IMR-90 (cell line): Measurements from ENCODE around the gene PDZRN3. TPM values are rescaled to one million over a fixed set of nuclear protein-coding genes. Genes with fewer than 3 reads are reported as not detected.
A peak's percentile ranks its signal among the peaks of the same experiment; 100 is the strongest.

ENCODE experiments used
- ATAC-seq: fragments of 200-7000 bp; cut with Tn5 transposase; 2 replicates; pipeline ENCODE4 v1.9.1; 2020; ENCODE audit warnings: low read depth, mild to moderate bottlenecking, moderate library complexity
- BruUV-seq: library from RNA; stranded (reverse); fragments of 400-500 nt; replicated peaks from 2 replicates; lab custom pipeline; 2021; lab: Mats Ljungman, UMichigan
- CTCF ChIA-PET: fragments of 300-600 bp; formaldehyde crosslinking; extraction: SDS; loops from one replicate; lab custom pipeline; 2021; ENCODE audit warnings: antibody characterized with exemption; lab: Yijun Ruan, JAX
- POLR2A ChIA-PET: fragments of 300-600 bp; sonication (Branson Sonifier 250); formaldehyde crosslinking; loops from one replicate; lab custom pipeline; 2022; ENCODE audit warnings: antibody characterized with exemption; ENCODE audit not compliant: unreplicated experiment; lab: Charles Lee
- DNase-seq: peaks from one replicate; pipeline ENCODE4 v3.0.0; 2013
- H2AFZ ChIP-seq: replicated peaks from 2 replicates; pipeline ENCODE3; 2013; ENCODE audit warnings: low read length, mild to moderate bottlenecking; ENCODE audit not compliant: poor library complexity
- H2AK5ac ChIP-seq: 2 replicates; pipeline ENCODE4 v1.6.1; 2013; ENCODE audit warnings: low read depth, low read length, inconsistent platforms
- H2AK9ac ChIP-seq: replicated peaks from 2 replicates; pipeline ENCODE3; 2013; ENCODE audit warnings: mild to moderate bottlenecking, low read depth, low read length, moderate library complexity; ENCODE audit not compliant: poor library complexity
- H2BK120ac ChIP-seq: 2 replicates; pipeline ENCODE4 v1.6.1; 2013; ENCODE audit warnings: low read depth, low read length, inconsistent platforms
- H2BK15ac ChIP-seq: 3 replicates; pipeline ENCODE4 v1.6.1; 2013; ENCODE audit warnings: low read depth, low read length, inconsistent platforms
- H2BK20ac ChIP-seq: 2 replicates; pipeline ENCODE4 v1.6.1; 2013; ENCODE audit warnings: low read depth, mild to moderate bottlenecking, inconsistent platforms, low read length, moderate library complexity
- H2BK5ac ChIP-seq: 2 replicates; pipeline ENCODE4 v1.6.1; 2013; ENCODE audit warnings: mild to moderate bottlenecking, low read depth, low read length, inconsistent platforms; ENCODE audit not compliant: poor library complexity, severe bottlenecking
- H3K14ac ChIP-seq: replicated peaks from 2 replicates; pipeline ENCODE4 v1.6.1; 2013; ENCODE audit warnings: low read depth, low read length, inconsistent platforms
- H3K18ac ChIP-seq: 2 replicates; pipeline ENCODE4 v1.6.1; 2013; ENCODE audit warnings: low read depth, low read length, control low read depth
- H3K23ac ChIP-seq: 2 replicates; pipeline ENCODE4 v1.6.1; 2013; ENCODE audit warnings: low read depth, low read length, inconsistent platforms
- H3K27ac ChIP-seq: 2 replicates; pipeline ENCODE4 v1.5.1; 2013; ENCODE audit warnings: mild to moderate bottlenecking, control low read depth, low read length; ENCODE audit not compliant: insufficient read depth
- H3K27me3 ChIP-seq: 2 replicates; pipeline ENCODE4 v1.6.1; 2013; ENCODE audit warnings: low read length; ENCODE audit not compliant: control insufficient read depth, insufficient read depth
- H3K36me3 ChIP-seq: 2 replicates; pipeline ENCODE4 v1.6.1; 2013; ENCODE audit warnings: low read length, mixed read lengths; ENCODE audit not compliant: control insufficient read depth, insufficient read depth
- H3K4ac ChIP-seq: 2 replicates; pipeline ENCODE4 v1.6.1; 2013; ENCODE audit warnings: low read depth, low read length, inconsistent platforms
- H3K4me1 ChIP-seq: 2 replicates; pipeline ENCODE4 v1.6.1; 2013; ENCODE audit warnings: low read length, mixed read lengths; ENCODE audit not compliant: control insufficient read depth, insufficient read depth
- H3K4me2 ChIP-seq: 2 replicates; pipeline ENCODE4 v1.6.1; 2013; ENCODE audit warnings: low read depth, mild to moderate bottlenecking, control low read depth, low read length, moderate library complexity
- H3K4me3 ChIP-seq: 2 replicates; pipeline ENCODE4 v1.5.1; 2013; ENCODE audit warnings: low read depth, mild to moderate bottlenecking, control low read depth, low read length, moderate library complexity; ENCODE audit not compliant: insufficient read depth
- H3K56ac ChIP-seq: 2 replicates; pipeline ENCODE4 v1.6.1; 2013; ENCODE audit warnings: low read length, inconsistent platforms; ENCODE audit not compliant: insufficient read depth; ENCODE audit errors: extremely low read depth
- H3K79me1 ChIP-seq, 2 experiments: 2 replicates each; pipeline ENCODE4 v1.6.1; 2013; ENCODE audit warnings: low read length in 2 of 2, inconsistent platforms in 1 of 2, low read depth in 1 of 2
- H3K9ac ChIP-seq: 2 replicates; pipeline ENCODE4 v1.6.1; 2013; ENCODE audit warnings: low read depth, low read length, control low read depth
- H3K9me1 ChIP-seq: 2 replicates; pipeline ENCODE4 v1.6.1; 2013; ENCODE audit warnings: low read length, inconsistent platforms; ENCODE audit not compliant: insufficient read depth
- H3K9me3 ChIP-seq: 2 replicates; pipeline ENCODE4 v1.6.1; 2013; ENCODE audit warnings: low read length; ENCODE audit not compliant: control insufficient read depth, insufficient read depth
- H4K20me1 ChIP-seq: 2 replicates; pipeline ENCODE4 v1.6.1; 2013; ENCODE audit warnings: low read length, inconsistent platforms; ENCODE audit not compliant: insufficient read depth
- H4K5ac ChIP-seq: 2 replicates; pipeline ENCODE4 v1.6.1; 2013; ENCODE audit warnings: mild to moderate bottlenecking, low read depth, low read length, control low read depth
- H4K8ac ChIP-seq, 2 experiments: 2 replicates each; pipeline ENCODE4 v1.6.1; 2013; ENCODE audit warnings: low read depth in 2 of 2, low read length in 2 of 2, control low read depth in 1 of 2, inconsistent platforms in 1 of 2
- H4K91ac ChIP-seq: 2 replicates; pipeline ENCODE4 v1.6.1; 2013; ENCODE audit warnings: low read depth, low read length, inconsistent platforms; ENCODE audit not compliant: insufficient read depth
- BHLHE40 ChIP-seq: fragments of 150-350 bp; IDR thresholded peaks from 2 replicates; pipeline ENCODE4 v1.6.1; 2016; ENCODE audit warnings: mild to moderate bottlenecking, low read depth, low read length
- CEBPB ChIP-seq: IDR thresholded peaks from 2 replicates; pipeline ENCODE4 v1.6.1; 2012; ENCODE audit warnings: low read depth, low read length, improper control_type of control experiment
- MXI1 ChIP-seq: IDR thresholded peaks from 2 replicates; pipeline ENCODE4 v1.6.1; 2012; ENCODE audit warnings: low read depth, mild to moderate bottlenecking, low read length, moderate library complexity, borderline replicate concordance
- POLR2A ChIP-seq: IDR thresholded peaks from 2 replicates; pipeline ENCODE4 v1.6.1; 2012; ENCODE audit warnings: mild to moderate bottlenecking, low read depth, low read length
- RAD21 ChIP-seq: IDR thresholded peaks from 2 replicates; pipeline ENCODE4 v1.6.1; 2012; ENCODE audit warnings: low read length, improper control_type of control experiment
- WGBS, 2 experiments: methylation state at CpG; one replicate each; pipeline versions ENCODE4 v1.1.5 to v1.1.7; 2013; ENCODE audit warnings: missing lambda C conversion rate in 2 of 2; ENCODE audit not compliant: insufficient read length in 1 of 2; ENCODE audit errors: extremely low coverage in 2 of 2; 5-methylcytosine and 5-hydroxymethylcytosine counted together
- dilution Hi-C: fragments of 300-500 bp; cut with HindIII; formaldehyde crosslinking; loops from one replicate; pipeline ENCODE4 v1.14.3; 2018; ENCODE audit warnings: low sequenced_read_pairs; ENCODE audit not compliant: unreplicated experiment
- in situ Hi-C: fragments of 300-500 bp; cut with MboI; formaldehyde crosslinking; loops from 3 replicates; pipeline ENCODE4 v1.14.3; 2019; ENCODE audit warnings: low sequenced_read_pairs, inconsistent platforms, mixed read lengths
- intact Hi-C: fragments of 100-400 bp; cut with micrococcal nuclease; formaldehyde crosslinking; loops from 2 replicates; pipeline ENCODE4 v1.10.0; 2022
- polyA plus RNA-seq, 3 experiments: library from polyadenylated mRNA; depleted of rRNA; stranded (reverse); fragments of >200 nt; gene quantifications; 2 replicates each; pipeline ENCODE4 v1.2.3, GENCODE V29; 2012; ENCODE audit warnings: low replicate concordance in 1 of 3
- total RNA-seq: library from RNA; depleted of rRNA; stranded (reverse); fragments of >200 nt; gene quantifications from 2 replicates; pipeline ENCODE4 v1.2.3, GENCODE V29; 2012

The PDZRN3 gene
- total and polyA plus RNA-seq, 2 of the 4 experiments (the other 2 are of a cell fraction) = 9.4 to 17.0 TPM

DNA sequence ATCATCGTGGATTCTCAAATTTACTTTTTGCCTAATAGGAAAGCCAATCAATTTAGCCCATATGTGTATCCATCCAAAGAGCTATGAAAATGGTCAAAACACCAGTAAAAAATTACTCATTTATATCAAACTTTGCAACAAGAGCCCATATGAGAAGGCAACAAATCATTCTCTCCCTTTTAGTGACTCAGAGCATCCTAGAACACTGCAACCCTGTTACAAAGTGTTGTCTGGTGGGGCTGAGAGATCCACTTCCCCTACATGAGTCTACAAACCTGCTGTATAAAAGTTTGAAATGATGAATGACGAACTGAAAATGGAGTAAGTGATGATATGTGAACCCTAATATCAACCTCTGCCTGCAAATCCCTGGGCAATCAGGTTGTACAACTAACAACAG, 23.3 kb downstream of the PDZRN3 start:
- peaks cover 16% of the 10 kb centered on the region for H3K4me1 ChIP-seq

More for the DNA sequence above, 23.3 kb downstream of the PDZRN3 start:
- Histone ChIP-seq H4K5ac (no peak overlapping the region), H3K79me1 (peaks cover 0 to 14% of the 10 kb centered on the region in 2 experiments; a peak in 3 of 4 replicates), H3K27ac (no peak overlapping the region), H3K56ac (no peak overlapping the region), H3K27me3 (no peaks in the 10 kb centered on the region), H2BK20ac (peak overlapping the region; percentile 60), H3K4me2 (no peak overlapping the region), H3K18ac (peak overlapping the region; percentile 43; the same call in 1 of the 2 replicates), H3K14ac (no peak overlapping the region; the same call in 1 of the 2 replicates), H2AK5ac (no peak overlapping the region; the same call in 1 of the 2 replicates), H3K4me3 (no peak overlapping the region), H3K23ac (no peak overlapping the region), H4K8ac (peak overlapping the region in 1 of 2 experiments; percentile 16; a peak in 1 of 4 replicates), H2AFZ (no peak overlapping the region), H4K91ac (peak overlapping the region; percentile 30; the same call in 1 of the 2 replicates), H3K9ac (no peak overlapping the region), H3K9me1 (peaks cover 13% of the 10 kb centered on the region), H2BK15ac (peak overlapping the region; percentile 43; the same call in 1 of the 3 replicates), H4K20me1 (peaks cover 8% of the 10 kb centered on the region; the same call in 1 of the 2 replicates), H3K9me3 (no peaks in the 10 kb centered on the region), H3K36me3 (peaks cover 18% of the 10 kb centered on the region), H2BK120ac (no peak overlapping the region), H2BK5ac (peak overlapping the region; percentile 36), H2AK9ac (no peak overlapping the region), H3K4ac (peak overlapping the region; percentile 19; the same call in 1 of the 2 replicates)
- TF ChIP-seq CEBPB (no peak), MXI1 (no peak), RAD21 (no peak), POLR2A (no peak), BHLHE40 (no peak)
- in situ Hi-C loops (loop anchor here (25.0 kb wide), 1 partner anchor 89 kb away; no protein-coding TSS in a partner anchor), dilution Hi-C loops (loop anchor here (25.0 kb wide), 1 partner anchor 89 kb away; no protein-coding TSS in a partner anchor), intact Hi-C loops (loop anchor here (5.0 kb wide), 1 partner anchor 89 kb away; no protein-coding TSS in a partner anchor)
- no TSS peak for BruUV-seq
- POLR2A ChIA-PET = no interaction called here
- CTCF ChIA-PET = no interaction called here
- DNase-seq (peak; percentile 31), ATAC-seq (no peak)
- WGBS, 2 experiments = no CpG with 5 or more reads among the region's 2 CpGs
